ENCODE measurements around the gene PGA3. TPM values are rescaled to one million over a fixed set of nuclear protein-coding genes. Genes with fewer than 3 reads are reported as not detected.
A peak's percentile ranks its signal among the peaks of the same experiment; 100 is the strongest.
"Not testable (repeated sequence)": the region's sequence is repeated elsewhere in the genome, so short reads cannot be mapped to it uniquely, and the experiment has no call there.

PGA3 gene
- total and polyA plus RNA-seq, 4 experiments from 2014 or later: not detected

- Histone ChIP-seq H3K9me3 (ENCODE audit: control insufficient read depth in 1 of 2, low read length in 2 of 2) (no peaks in the 10 kb centered on the region), H3K4me1 (ENCODE audit: insufficient read depth, low read length) (peaks cover 27% of the 10 kb centered on the region), H3K4me3 (ENCODE audit: low read length in 2 of 2) (no peak overlapping the region), H3K27me3 (ENCODE audit: insufficient read depth, low read length) (no peaks in the 10 kb centered on the region), H3K36me3 (ENCODE audit: insufficient read depth, low read length) (no peaks in the 10 kb centered on the region), H3K27ac (ENCODE audit: low read depth, low read length) (no peak overlapping the region)
- peaks cover 17 to 45% (median 31%) of the 10 kb centered on the region in 4 donors for H3K4me1 Mint-ChIP-seq
- peak overlapping the region in 2 of 7 donors; percentile 18 to 71 for H3K27ac Mint-ChIP-seq
- ChIA-PET POLR2A (ENCODE audit: partially characterized antibody) (no interaction called here), CTCF (ENCODE audit: partially characterized antibody) (no interaction called here)
- no peak overlapping the region for H3K4me3 Mint-ChIP-seq
- H3K9me3 Mint-ChIP-seq: peaks cover 0 to 4% (median 0%) of the 10 kb centered on the region in 8 donors
- no peak for DNase-seq
- intact Hi-C loops (cut with micrococcal nuclease): loop anchor here (5.0 kb wide), 1 partner anchor 72 kb away; no protein-coding TSS in a partner anchor
- H3K36me3 Mint-ChIP-seq: peaks cover 0 to 2% of the 10 kb centered on the region in 2 donors
- H3K27me3 Mint-ChIP-seq: no peaks in the 10 kb centered on the region
Observed at GRCh38 chr11:61163714-61164605, 39.4 kb upstream of the PGA3 start.

- H3K9me3 Mint-ChIP-seq: peaks cover 0 to 4% (median 0%) of the 10 kb centered on the region in 8 donors
- peaks cover 0 to 2% of the 10 kb centered on the region in 2 donors for H3K36me3 Mint-ChIP-seq
- peaks cover 17 to 41% (median 26%) of the 10 kb centered on the region in 4 donors for H3K4me1 Mint-ChIP-seq
- Histone ChIP-seq H3K9me3 (ENCODE audit: control insufficient read depth in 1 of 2, low read length in 2 of 2) (no peaks in the 10 kb centered on the region), H3K4me3 (ENCODE audit: low read length in 2 of 2) (no peak overlapping the region), H3K27me3 (ENCODE audit: insufficient read depth, low read length) (no peaks in the 10 kb centered on the region), H3K27ac (ENCODE audit: low read depth, low read length) (no peak overlapping the region), H3K36me3 (ENCODE audit: insufficient read depth, low read length) (no peaks in the 10 kb centered on the region), H3K4me1 (ENCODE audit: insufficient read depth, low read length) (peaks cover 27% of the 10 kb centered on the region)
- CTCF ChIA-PET (ENCODE audit: partially characterized antibody): no interaction called here
- H3K27me3 Mint-ChIP-seq: no peaks in the 10 kb centered on the region
- H3K4me3 Mint-ChIP-seq: no peak overlapping the region
- POLR2A ChIA-PET (ENCODE audit: partially characterized antibody): no interaction called here
- H3K27ac Mint-ChIP-seq: peak overlapping the region in 2 of 7 donors; percentile 21 to 33
- intact Hi-C loops (cut with micrococcal nuclease): loop anchor here (5.0 kb wide), 1 partner anchor 73 kb away; no protein-coding TSS in a partner anchor
- DNase-seq: no peak
Observed at GRCh38 chr11:61164606-61165424, 38.5 kb upstream of the PGA3 start.

- H3K4me1 Mint-ChIP-seq: peaks cover 10 to 31% (median 17%) of the 10 kb centered on the region in 4 donors
- H3K27me3 ChIP-seq (ENCODE audit: insufficient read depth, low read length); H3K27me3 Mint-ChIP-seq; H3K27ac ChIP-seq (ENCODE audit: low read depth, low read length); H3K4me3 ChIP-seq (ENCODE audit: low read length in 2 of 2); H3K4me3 Mint-ChIP-seq; H3K9me3 Mint-ChIP-seq; CTCF ChIA-PET (ENCODE audit: partially characterized antibody); H3K27ac Mint-ChIP-seq; H3K36me3 ChIP-seq (ENCODE audit: insufficient read depth, low read length); H3K36me3 Mint-ChIP-seq; POLR2A ChIA-PET (ENCODE audit: partially characterized antibody); H3K9me3 ChIP-seq (ENCODE audit: control insufficient read depth in 1 of 2, low read length in 2 of 2); DNase-seq; intact Hi-C loops (cut with micrococcal nuclease): not testable (repeated sequence)
- peaks cover 18% of the 10 kb centered on the region for H3K4me1 ChIP-seq (ENCODE audit: insufficient read depth, low read length)
Observed at GRCh38 chr11:61165785-61166184, 37.5 kb upstream of the PGA3 start.

GRCh38 chr11:61166331-61166730 is 37.0 kb upstream of the PGA3 start:
- DNase-seq; POLR2A ChIA-PET (ENCODE audit: partially characterized antibody); CTCF ChIA-PET (ENCODE audit: partially characterized antibody); H3K9me3 Mint-ChIP-seq; intact Hi-C loops (cut with micrococcal nuclease); H3K27me3 ChIP-seq (ENCODE audit: insufficient read depth, low read length); H3K27ac ChIP-seq (ENCODE audit: low read depth, low read length); H3K36me3 ChIP-seq (ENCODE audit: insufficient read depth, low read length); H3K4me3 ChIP-seq (ENCODE audit: low read length in 2 of 2); H3K9me3 ChIP-seq (ENCODE audit: control insufficient read depth in 1 of 2, low read length in 2 of 2); H3K4me3 Mint-ChIP-seq; H3K27ac Mint-ChIP-seq; H3K36me3 Mint-ChIP-seq; H3K27me3 Mint-ChIP-seq: not testable (repeated sequence)
- peaks cover 18% of the 10 kb centered on the region for H3K4me1 ChIP-seq (ENCODE audit: insufficient read depth, low read length)
- H3K4me1 Mint-ChIP-seq: peaks cover 9 to 30% (median 16%) of the 10 kb centered on the region in 4 donors

- peaks cover 12 to 28% (median 19%) of the 10 kb centered on the region in 4 donors for H3K4me1 Mint-ChIP-seq
Observed at GRCh38 chr11:61168042-61168688, 35.1 kb upstream of the PGA3 start.

GRCh38 chr11:61168800-61169199 is 34.5 kb upstream of the PGA3 start:
- no peak for DNase-seq
- Histone ChIP-seq H3K27me3 (ENCODE audit: insufficient read depth, low read length) (no peaks in the 10 kb centered on the region), H3K36me3 (ENCODE audit: insufficient read depth, low read length) (no peaks in the 10 kb centered on the region), H3K9me3 (ENCODE audit: control insufficient read depth in 1 of 2, low read length in 2 of 2) (no peaks in the 10 kb centered on the region), H3K27ac (ENCODE audit: low read depth, low read length) (no peak overlapping the region), H3K4me3 (ENCODE audit: low read length in 2 of 2) (no peak overlapping the region), H3K4me1 (ENCODE audit: insufficient read depth, low read length) (peaks cover 24% of the 10 kb centered on the region)
- Mint-ChIP-seq H3K36me3 (no peaks in the 10 kb centered on the region), H3K4me3 (no peak overlapping the region), H3K4me1 (peaks cover 12 to 28% (median 19%) of the 10 kb centered on the region in 4 donors), H3K27me3 (no peaks in the 10 kb centered on the region), H3K27ac (no peak overlapping the region), H3K9me3 (peaks cover 0 to 2% (median 0%) of the 10 kb centered on the region in 8 donors)
- POLR2A ChIA-PET (ENCODE audit: partially characterized antibody): no interaction called here
- intact Hi-C loops (cut with micrococcal nuclease): no loop called here
- CTCF ChIA-PET (ENCODE audit: partially characterized antibody): no interaction called here

More at GRCh38 chr11:61168042-61168688, 35.1 kb upstream of the PGA3 start:
- Mint-ChIP-seq H3K27me3 (no peaks in the 10 kb centered on the region), H3K4me3 (no peak overlapping the region), H3K9me3 (peaks cover 0 to 2% (median 0%) of the 10 kb centered on the region in 8 donors), H3K36me3 (no peaks in the 10 kb centered on the region), H3K27ac (no peak overlapping the region)
- intact Hi-C loops (cut with micrococcal nuclease): no loop called here
- Histone ChIP-seq H3K36me3 (ENCODE audit: insufficient read depth, low read length) (no peaks in the 10 kb centered on the region), H3K27ac (ENCODE audit: low read depth, low read length) (no peak overlapping the region), H3K4me3 (ENCODE audit: low read length in 2 of 2) (no peak overlapping the region), H3K27me3 (ENCODE audit: insufficient read depth, low read length) (no peaks in the 10 kb centered on the region), H3K9me3 (ENCODE audit: control insufficient read depth in 1 of 2, low read length in 2 of 2) (no peaks in the 10 kb centered on the region), H3K4me1 (ENCODE audit: insufficient read depth, low read length) (peaks cover 24% of the 10 kb centered on the region)
- ChIA-PET POLR2A (ENCODE audit: partially characterized antibody) (no interaction called here), CTCF (ENCODE audit: partially characterized antibody) (no interaction called here)
- DNase-seq: no peak
